Measurements from ENCODE around the gene GPR35.

DNA sequence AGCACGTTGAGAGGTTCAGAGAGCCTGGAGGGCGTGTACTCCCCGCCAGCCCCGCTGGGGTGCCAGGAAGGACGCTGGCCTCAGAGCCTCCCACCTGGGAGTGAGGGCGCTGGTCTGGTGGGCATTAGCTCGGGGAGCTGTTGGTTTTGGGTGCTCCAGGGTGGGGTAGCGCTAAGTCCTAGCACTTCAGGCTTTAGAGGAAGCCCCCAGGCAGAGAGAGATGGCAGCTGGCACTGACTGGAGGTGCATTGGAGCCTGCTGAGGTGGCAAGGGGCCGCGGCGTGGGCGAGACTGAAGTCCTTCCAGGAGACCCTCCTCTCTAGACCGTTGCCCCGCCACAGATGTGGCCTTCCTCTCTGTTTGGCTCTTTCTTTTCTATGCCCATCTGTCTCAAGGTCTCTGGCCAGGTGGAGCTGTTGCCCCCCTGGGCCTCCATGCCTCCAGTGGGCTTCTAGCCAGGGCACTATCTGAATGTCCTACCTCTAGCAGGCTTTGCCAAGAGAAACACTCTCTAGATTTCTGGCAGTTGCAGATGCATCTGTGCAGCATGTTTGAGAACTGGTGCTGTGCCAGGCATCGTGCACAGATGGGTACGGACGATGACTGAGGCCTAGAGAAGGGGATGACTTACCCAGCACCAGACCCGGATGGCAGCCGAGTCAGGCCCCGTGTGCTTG lies 32.1 kb upstream of the GPR35 start:
- TF ChIP-seq, protein P1, sequence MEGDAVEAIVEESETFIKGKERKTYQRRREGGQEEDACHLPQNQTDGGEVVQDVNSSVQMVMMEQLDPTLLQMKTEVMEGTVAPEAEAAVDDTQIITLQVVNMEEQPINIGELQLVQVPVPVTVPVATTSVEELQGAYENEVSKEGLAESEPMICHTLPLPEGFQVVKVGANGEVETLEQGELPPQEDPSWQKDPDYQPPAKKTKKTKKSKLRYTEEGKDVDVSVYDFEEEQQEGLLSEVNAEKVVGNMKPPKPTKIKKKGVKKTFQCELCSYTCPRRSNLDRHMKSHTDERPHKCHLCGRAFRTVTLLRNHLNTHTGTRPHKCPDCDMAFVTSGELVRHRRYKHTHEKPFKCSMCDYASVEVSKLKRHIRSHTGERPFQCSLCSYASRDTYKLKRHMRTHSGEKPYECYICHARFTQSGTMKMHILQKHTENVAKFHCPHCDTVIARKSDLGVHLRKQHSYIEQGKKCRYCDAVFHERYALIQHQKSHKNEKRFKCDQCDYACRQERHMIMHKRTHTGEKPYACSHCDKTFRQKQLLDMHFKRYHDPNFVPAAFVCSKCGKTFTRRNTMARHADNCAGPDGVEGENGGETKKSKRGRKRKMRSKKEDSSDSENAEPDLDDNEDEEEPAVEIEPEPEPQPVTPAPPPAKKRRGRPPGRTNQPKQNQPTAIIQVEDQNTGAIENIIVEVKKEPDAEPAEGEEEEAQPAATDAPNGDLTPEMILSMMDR (optimal IDR thresholded peaks at IDR 0.05 in 1 of 3, IDR thresholded peaks at IDR 0.05 in 1 of 3, conservative IDR thresholded peaks at IDR 0.05 in 1 of 3; ENCODE audit: extremely low read depth in 1 of 3, insufficient read depth in 2 of 3, low read length in 3 of 3): no peak
- no peak for TF ChIP-seq EZH2 (IDR thresholded peaks at IDR 0.05; ENCODE audit: low read length)
